Stimulated activated CD4-positive, alpha-beta T cell treated with anti-CD3 and anti-CD28 coated beads, Interleukin-15, amount 100 ng/mL, for 48 hours (primary cell): ENCODE data around the gene PTPRF.
"Not testable (repeated sequence)": the region's sequence is repeated elsewhere in the genome, so short reads cannot be mapped to it uniquely, and the experiment has no call there.

ENCODE experiments used
- DNase-seq, 2 donors: peaks; one replicate each; pipeline ENCODE4 v3.0.0-alpha.2; 2020; ENCODE audit warnings: low read depth in 2 of 2

The PTPRF gene

DNA sequence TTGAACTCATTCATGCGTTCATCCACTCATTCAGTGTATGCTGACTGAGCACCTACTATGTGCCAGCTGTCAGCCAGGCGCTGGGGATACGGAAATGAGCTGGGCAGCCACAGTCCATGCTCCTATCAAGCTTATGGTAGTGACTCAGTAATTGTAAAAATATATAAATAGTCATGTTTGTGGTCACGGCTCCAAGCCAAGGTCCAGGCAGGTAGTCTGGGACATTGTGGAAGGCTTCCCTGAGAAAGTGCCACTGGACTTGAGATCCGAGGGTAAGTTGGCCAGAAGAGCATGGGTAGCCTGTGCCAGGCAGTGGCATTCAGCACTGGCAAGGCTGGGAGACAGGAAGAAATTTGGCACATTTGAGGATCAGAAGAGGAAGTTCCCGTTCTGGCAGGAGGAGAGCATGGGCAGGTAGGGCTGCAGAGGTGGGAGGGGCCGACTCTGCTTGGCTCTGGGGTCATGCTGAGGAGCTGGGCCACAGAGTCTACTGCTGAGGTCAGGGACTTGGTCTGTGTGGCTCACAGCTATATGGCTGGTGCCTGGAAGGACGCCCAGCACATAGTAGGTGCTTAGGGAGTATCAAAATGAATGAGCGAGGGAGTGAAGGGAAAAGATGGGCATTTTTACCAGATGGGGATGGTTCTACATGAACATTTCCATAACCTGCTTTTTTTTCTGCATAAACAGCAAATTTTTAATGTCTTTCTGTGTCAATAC is 6.9 kb downstream of the PTPRF start:
- DNase-seq, result no peak

DNA sequence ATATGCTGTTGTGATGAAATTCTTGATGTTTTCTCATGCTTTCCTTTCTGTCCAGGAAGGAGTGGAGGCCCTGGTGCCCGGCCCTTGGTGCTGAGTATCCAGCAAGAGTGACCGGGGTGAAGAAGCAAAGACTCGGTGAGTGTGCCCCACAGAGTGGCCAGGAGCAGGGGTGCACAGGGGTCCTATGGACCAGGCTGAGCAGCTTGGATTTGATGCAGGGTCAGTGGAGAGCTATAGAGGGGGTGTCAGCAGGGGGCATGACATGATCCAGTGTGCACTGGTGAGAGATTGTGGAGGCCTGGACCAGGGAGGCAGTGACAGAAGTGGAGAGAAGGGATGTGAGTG is 7.4 kb downstream of the PTPRF start:
- DNase-seq, result no peak

DNA sequence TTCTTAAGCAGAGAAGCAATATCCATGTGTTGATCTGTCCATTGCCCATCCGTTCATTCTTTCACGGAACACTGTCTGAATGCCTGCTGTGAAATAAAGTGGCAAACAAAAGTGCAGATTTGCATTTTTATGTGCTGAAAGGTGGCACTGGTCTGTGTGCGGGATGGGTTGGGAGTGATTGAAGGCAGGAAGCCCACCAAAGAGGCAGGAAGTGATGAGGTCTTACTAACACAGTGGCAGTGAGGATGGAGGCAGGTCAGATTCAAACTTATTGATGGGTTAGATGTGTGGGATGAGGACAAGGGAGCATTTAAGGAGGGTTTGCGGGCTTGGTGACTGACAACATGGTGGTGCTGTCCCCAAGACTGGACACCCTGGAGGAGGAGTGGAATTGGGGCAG is 8.3 kb downstream of the PTPRF start:
- no peak for DNase-seq

DNA sequence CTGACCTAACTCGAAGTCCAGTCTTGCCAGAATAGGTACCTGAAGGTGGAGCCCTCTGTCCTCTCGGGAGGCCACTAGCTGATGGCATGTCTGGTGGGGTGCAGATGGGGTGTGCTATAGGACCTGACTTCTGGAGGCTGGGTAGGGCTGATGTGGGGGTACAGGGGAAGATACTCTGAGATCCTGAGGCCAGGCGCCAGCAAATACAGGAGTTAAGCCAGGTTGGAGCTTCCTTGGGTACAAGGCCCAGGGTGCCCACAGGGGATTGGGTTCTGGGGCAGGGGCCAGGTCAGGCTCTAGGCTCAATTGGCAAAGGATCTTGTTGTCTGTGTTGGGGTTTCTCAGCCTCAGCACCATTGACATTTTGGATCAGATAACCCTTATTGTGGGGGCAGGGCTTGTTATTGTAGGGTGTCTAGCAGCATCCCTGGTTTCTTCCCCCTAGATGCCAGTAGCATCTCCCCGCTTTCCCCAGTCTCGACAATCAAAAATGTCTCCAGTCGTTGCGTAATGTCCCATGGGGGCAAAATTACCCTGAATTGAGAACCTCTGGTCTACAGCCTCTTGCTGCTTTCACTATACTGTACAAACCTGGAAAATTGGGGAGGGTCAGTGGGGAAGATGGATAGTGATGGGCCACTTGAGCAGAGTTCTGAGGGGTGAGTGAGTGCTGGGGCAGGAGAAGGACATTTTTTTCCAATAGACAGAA is 9.2 kb downstream of the PTPRF start:
- DNase-seq, result no peak

DNA sequence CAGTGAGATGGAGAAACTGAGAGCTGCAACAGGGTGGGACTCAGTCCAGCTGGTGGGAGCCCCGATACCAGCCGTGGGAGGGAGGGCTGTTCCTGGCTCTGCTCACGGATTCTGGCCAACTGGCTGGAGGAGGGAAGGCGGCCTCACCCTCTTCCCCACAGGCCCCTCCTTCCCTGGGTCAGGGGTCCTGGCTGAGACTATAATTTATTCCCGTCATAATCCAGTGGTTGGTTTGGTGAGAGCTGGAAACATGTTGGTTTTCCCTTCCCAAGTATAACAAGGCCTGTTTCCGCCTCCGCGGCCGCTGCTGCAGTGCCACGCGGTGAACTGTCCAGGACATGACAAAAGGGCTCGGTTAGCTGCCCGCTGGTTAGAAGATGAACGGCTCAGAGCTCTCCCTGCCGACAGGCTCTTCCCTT is 10.0 kb downstream of the PTPRF start:
- DNase-seq, result no peak

DNA sequence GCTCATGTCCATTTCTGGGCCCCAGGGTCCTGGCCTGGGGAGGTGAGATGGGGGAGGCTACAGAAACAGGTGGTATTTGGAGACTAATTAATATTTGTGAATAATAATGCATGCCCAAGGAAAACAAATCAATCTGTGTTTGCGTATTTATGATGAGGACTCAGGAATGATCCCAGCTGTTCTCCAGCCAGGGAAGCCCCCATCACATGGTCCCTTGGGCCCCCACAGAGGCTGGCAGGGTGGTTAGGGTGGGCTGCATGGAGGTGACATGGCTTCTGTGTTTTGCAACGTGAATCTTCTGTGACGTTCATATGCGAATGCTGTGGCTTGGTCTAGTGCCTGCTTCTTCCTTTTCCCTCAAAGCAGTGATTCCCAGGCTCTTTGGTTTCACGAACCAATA is 10.5 kb downstream of the PTPRF start:
- no peak for DNase-seq

DNA sequence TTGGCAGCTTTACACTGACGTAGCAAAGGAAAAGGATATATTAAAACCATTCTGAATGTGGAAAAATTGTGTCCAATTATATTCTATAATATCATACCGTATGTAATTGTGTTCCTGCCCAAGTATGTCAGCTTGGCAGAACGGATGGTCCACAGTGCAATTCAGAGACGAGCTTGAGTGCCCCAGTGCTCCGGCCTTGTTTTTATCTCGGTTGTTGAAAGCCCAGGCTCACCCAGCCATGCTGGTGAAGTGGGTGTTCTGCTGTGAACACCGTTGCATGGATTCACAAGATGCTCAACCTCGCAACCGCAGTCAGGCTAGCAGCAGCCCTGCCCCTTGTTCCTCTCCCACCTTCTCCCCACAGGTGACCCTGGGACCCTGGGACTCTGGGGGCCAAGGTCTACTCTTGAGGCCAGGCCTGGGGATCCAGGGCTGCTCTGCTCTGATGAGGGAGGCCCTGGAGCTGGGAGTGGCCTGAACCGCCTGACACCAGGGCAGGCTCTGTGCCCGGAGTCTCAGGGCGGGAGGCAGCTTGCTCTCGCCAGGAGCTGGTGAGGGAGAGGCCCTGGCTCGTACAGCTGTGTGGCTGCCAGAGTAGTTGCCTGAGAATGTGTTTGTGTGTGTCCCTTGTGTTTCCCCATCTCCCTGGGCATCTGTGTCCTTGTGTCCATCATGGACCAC is 11.2 kb downstream of the PTPRF start:
- no peak for DNase-seq

DNA sequence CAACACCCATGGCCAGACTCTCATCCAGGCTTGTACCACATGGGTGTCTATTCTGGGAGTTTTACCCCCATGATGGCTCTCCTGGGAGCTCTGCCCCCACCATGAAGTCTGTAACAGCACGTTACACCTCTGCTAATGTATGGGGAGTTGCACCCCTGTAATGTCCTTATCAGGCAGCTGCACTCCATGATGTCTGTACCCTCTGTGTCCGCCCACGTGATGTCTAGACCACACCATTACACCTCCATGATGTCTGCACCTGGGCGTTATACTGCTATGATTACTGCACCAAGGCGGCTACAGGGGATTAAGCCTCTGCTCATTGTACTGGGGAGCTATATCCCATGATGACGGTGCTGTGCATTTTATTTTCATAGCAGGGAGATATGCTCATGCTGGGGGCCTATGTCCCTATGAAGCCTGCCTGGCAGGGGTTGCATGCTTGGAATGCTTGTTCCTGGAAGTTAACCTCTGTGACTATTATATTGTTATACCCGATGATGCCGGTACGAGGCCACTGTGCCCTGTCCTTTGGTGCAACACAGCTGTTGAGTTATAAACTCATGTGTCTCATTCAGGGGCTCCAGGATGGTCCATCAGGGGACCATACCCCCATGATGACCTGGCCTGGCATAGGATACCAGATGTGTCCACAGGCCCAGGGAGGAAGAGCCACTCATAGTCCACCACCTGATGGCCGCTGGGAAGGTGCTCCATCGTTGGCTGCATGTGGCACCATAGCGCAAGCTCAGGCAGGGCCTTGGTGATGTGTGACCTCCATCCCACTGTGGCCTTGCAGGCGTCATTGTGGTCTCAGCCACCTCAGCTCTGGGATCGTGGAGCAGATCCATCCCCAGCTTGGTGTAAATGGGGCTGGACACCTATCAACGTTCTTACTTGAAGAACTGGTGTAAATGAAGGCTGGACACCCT is 12.1 kb downstream of the PTPRF start:
- DNase-seq, result no peak

DNA sequence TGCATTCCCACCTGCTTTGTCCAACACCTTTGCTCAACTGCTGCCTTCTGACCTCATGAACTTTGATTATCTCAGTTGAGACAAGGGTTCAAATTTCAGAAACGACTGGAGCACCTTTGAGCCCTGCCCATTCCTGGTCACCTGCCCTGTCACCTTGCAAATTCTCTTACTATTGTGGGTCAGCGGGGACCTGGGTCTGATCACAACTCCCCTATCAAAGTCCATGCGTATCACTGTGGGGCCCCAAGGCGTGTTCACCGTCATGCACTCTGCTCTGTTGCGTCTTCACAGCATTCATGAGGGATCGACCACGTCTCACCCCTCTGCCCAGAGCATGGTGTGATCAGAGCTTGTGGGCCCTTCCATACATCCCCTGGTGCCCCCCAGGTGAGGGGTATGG is 12.9 kb downstream of the PTPRF start:
- DNase-seq, result no peak

DNA sequence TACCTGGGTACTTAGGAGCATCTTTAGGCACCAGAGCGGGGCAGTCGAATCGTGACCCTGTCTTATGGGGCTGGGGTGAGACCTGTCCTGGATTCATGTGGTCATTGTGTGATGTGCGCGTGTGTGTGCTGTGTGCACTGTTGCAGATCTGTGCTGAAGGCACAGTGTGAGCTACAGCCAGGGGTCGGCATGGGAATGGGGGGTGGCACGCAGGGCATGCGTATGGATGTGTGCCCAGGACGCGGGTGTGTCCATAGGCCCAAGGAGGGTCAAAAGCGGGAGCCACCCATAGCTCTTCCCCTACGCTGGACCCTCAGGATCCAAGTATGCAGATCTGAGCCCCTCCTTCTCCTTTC is 14.6 kb downstream of the PTPRF start:
- DNase-seq, result no peak

DNA sequence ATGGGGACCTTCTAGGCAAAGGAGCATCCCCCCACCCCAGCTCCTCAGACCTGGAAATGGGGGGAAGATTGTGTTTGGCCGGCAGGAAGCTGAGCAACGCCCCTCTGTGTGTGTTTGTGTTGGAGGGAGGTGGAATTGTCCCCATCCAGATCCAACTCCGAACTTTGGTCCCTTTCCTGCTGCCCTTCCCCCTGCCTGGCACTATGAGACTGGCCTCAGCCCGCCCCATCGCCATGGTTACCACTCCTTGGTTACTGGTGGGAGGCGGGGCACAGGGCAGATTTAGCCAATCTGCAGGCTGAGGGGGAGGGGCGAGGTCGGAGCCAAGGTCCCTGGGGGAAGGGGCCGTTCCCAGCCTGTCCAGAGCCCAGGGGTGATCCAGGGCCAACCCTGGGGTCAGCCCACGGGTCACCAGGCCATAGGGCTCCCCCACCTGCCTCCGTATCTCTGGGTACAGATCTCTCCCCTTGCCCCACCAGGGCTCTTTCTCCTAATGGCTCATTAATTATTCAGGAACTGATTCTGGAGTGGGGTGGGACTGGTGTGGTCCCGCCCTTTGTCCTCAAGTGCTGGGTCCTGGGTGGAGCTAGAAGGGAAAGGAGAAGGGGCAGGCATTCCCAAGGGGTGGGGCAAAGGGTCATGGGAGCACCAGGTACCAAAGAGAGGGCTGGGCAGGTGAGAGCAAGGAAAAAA is 15.2 kb downstream of the PTPRF start:
- DNase-seq, result no peak

DNA sequence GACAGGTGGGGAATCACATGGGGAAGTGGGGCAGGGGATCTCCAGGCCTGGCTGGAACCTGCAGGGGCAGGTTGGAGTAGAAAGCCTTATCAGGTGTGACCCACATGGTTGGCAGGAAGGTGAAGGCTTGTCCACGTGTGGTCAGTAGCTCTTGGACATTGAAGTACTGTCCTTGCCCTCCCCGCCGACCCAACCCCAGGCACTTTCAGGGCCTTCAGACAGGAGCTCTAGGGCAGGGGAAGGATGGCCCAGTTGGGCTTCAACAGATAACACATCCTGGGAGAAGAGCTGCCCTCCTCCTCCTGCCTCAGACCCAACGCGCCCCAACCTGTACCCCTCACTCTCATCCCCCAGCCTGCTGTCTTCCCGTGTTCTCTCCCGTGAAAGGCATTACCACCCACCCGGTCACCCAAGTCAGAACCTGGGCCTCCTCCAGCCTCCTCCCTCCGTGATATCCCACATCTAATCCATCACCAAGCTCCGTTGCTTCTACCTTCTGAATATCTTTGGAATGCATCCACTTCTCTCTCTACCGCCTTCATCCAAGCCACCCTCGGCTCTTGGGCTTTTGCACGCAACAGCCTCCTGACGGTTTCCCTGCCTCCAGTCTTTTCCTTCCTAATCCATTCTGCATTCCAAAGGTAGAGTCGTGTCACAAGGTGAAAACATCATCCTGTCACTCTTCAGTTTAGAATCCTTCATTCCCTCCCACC is 15.9 kb downstream of the PTPRF start:
- DNase-seq, result no peak

DNA sequence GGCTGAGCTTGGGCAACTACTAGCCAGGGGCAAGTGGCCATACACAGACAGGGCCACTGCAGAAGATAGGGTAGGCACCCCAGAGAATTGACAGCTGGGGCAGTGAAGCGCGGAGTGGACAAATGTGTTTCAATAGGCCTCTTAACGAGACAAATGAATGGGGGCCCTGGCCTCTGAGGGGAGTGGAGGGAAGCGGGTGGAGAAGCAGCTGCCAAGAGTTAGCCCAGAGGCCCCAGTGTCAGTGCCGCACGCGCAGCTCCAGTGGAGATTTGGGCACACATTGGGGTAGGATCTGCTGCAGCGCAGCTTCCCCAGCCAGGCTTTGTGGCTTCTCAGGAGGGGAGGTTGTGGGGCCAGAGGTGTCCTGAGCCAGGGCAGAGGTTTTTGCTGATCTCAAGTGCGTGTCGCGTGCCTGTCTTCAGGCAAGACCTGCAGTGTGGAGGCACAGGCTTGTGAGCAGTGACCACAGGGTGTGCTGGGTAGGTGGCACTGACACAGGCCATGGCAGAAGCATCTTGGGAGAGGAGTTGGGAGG is 16.9 kb downstream of the PTPRF start:
- DNase-seq, result no peak

DNA sequence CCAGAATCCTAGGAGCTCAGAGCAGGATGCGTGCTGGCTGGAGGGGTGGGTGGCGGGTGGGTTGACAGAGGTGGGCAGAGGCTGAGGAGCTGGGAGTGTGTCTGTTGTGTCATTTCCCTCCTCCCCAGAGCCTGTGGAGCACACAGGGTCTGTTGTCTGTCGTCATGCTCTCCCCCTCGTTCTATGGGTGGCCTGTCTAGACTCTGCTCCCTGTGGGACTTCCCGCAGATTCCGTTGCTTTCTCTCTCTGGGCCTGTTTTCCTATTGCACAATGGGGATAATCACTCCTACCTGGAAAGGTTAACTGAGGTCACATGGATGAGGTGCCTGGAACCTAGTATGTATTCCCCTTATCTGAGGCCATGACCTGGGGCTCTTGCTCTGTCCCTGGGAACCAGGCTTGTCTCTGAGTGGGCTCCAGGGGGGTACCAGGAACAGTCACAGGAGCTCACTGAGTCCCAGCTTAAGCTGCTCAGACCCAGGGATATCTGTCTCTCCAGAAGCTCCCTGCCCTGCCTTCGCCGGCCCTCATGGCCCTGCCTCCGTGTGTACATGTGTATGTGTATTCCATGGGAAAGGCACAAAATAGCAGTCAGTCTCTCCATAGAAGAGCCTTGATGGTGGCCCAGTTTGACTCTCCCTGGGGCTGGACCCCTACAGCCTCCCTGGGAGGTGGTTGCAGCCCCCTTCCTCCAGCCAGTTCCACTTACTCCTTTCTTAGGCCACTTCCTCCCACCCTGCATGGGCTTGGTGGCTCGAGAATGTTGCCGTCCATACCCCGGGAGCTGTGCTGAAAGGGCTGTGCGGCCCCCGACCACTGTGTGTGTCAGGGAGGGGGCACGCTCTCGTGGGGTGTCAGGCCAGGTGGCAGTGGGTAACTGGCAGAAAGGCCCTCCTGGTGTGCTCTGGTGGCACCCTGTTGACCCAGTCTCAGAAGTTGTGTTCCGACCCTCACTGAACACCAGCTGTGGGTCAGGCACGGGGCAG is 17.9 kb downstream of the PTPRF start:
- no peak for DNase-seq

DNA sequence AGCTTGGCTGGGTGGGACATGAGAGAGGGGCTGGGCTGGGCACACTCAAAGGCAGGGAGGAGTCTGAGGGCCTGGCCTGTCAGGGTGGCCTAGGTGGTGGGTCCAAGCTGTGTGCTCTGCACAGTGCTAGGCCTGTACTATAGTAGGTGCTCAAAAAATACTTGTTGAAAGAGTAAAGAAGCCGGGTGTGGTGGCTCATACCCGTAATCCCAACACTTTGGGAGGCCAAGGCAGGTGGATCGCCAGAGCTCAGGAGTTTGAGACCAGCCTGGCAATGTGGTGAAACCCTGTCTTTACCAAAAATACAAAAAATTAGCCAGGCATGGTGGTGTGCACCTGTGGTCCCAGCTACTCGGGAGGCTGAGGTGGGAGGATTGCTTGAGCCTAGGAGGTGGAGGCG is 18.7 kb downstream of the PTPRF start:
- DNase-seq, result not testable (repeated sequence)

DNA sequence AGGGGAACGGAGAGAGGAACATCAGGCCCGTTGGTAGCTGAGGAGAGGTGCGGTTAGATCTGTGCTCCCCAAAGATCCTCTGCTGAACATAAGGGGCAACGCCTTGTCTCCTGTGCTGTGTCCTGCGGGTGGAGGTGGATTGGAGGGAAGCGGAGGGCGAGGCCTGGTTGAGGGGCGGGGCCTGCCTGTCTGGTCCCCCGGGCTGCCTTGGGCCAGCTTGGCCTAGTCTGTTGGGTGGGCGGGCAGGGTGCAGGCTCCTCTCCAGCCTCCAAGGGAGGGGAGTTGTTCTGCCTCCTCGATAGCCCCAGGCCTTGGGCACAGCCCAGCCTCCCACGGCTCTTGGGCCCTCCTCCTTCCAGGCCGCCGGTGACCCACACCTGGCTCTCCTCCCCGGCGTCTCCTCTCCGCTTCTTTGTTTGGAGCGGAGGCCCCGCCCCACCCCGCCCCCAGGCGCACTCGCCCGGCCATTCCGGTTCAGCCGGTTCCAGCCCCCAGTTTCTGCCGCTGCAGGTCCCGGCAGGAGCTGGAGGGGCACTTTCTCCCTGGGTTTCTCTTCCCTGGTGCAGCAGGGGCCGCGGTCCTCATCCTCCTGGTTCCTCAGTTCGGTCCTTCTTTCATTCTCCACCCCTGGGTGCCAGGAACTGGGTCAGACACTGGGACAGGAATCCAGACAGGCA is 19.4 kb downstream of the PTPRF start:
- DNase-seq, result no peak

DNA sequence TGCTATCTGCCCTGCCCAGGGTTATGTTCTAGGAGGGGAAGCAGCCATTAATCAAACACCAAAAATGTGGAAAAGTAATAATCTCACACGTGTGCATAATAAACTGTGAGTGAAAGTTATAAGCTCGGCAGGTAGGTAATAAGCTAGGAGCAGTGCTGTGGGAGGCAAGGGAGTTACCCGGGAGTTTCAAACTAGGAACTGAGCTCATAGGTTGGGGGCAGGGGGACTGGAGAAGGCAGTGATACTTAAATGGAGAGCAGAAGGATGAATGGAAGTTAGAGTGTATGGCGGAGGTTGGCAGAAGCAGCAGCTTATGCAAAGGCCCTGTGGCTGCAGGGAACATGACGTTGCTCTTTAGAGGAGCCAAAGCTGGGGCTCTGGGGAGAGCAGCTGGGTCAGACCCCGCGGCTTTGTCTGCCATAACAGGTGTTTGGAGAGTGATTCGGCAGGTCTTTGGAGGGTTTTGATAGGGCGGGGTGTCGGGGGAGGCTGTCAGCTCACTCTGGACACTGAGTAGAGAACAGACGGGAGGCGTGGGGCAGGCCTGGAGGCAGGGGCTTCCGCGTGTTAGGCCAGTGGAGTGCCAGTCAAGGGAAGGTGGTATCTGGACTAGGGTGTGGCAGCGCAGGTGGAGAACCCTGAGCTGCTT is 20.0 kb downstream of the PTPRF start:
- no peak for DNase-seq

DNA sequence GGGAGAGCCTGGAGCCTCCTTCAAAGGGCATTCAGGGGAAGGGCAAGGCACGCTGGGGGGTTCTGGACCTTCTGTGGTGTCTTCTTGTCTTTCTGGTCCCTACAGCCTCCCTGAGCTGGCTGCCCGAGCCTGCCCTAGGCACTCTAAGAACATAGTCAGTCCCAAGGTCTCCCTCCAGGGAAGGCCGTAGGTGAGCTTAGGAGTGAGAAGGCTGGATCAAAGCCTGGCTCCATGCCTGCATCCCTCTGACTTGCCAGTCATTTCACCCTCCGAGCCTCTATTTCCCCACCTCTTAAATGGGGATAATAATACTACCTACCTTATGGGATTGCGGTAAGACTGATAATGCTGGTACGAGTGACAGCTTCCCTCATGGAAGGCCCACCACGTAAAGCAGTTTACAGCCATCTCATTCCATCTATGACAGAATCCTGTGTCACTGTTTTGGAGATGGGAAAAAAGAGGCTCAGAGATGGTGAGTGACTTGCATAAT is 20.8 kb downstream of the PTPRF start:
- no peak for DNase-seq
